Cardiac septum (tissue), 1 donor: Measurements from ENCODE around the gene SH2D2A. TPM values are rescaled to one million over a fixed set of nuclear protein-coding genes. Genes with fewer than 3 reads are reported as not detected.
A peak's percentile ranks its signal among the peaks of the same experiment; 100 is the strongest.

ENCODE experiments used
- DNase-seq: peaks from one replicate; pipeline ENCODE4 v3.0.0-alpha.2; 2020; ENCODE audit warnings: low spot score
- intact Hi-C: fragments of 100-400 bp; cut with DNase I; formaldehyde crosslinking; loops from one replicate; pipeline ENCODE4 v1.14.0; 2022
- long read RNA-seq: library from polyadenylated mRNA; unstranded; transcript quantifications from one replicate; pipeline ENCODE4 v2.0.0, GENCODE V29; 2021
- total RNA-seq: library from RNA; stranded (reverse); fragmentation: NEBNext Ultra II Directional; extraction: Animal tissue kit (Norgen Biotek cat#: 25700); gene quantifications from one replicate; pipeline ENCODE4 v1.2.1, GENCODE V29; 2021
- donor health status: DM: no; HTN: no; CAD: no.

Gene SH2D2A
- 1.4 TPM for total RNA-seq
- long read RNA-seq, partial matches to known transcripts, result 1 of 1 reads
- long read RNA-seq, other reads (novel, unspliced or antisense), result 0 of 1 reads

- intact Hi-C loops, result no loop called here
Measured at GRCh38 chr1:156816561-156817328, at the start of gene SH2D2A. Gene SH2D2A, minus strand, starts transcription at chr1:156816848. Its CDS starts 140 bp downstream, at chr1:156816708.

GRCh38 chr1:156865865-156866248, 49.2 kb upstream of the SH2D2A start:
- intact Hi-C loops, result no loop called here
- DNase-seq, result no peak

More at GRCh38 chr1:156816561-156817328, at the start of gene SH2D2A:
- DNase-seq, result peak; percentile 80

GRCh38 chr1:156865258-156865657, 48.6 kb upstream of the SH2D2A start:
- DNase-seq, result no peak
- intact Hi-C loops, result no loop called here

- DNase-seq, result no peak
- intact Hi-C loops, result no loop called here
Measured at GRCh38 chr1:156864796-156865195, 48.1 kb upstream of the SH2D2A start.

GRCh38 chr1:156863631-156864030, 47.0 kb upstream of the SH2D2A start:
- intact Hi-C loops, result no loop called here
- DNase-seq, result no peak

GRCh38 chr1:156862997-156863599, 46.5 kb upstream of the SH2D2A start:
- intact Hi-C loops, result no loop called here
- DNase-seq, result no peak

DNA sequence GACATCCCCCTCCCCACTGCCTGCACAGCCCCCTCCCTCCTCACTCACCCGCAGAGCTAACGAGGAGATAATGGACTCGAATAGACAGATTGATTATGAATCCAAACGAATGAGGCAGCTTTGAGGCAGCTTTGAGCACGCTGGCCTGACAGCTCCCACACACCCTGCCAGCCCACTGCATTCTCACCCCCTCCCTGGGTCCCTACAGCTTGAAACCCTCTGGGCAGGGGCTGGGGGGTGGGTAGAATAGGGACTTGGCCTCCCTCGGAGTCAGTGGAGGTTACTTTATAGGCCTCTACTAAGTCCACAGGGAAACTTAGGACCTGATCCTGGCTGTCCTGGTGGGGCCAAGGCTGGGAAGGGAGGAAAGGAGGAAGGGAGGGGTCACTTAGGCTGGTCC, 45.9 kb upstream of the SH2D2A start:
- DNase-seq, result no peak
- intact Hi-C loops, result no loop called here

DNA sequence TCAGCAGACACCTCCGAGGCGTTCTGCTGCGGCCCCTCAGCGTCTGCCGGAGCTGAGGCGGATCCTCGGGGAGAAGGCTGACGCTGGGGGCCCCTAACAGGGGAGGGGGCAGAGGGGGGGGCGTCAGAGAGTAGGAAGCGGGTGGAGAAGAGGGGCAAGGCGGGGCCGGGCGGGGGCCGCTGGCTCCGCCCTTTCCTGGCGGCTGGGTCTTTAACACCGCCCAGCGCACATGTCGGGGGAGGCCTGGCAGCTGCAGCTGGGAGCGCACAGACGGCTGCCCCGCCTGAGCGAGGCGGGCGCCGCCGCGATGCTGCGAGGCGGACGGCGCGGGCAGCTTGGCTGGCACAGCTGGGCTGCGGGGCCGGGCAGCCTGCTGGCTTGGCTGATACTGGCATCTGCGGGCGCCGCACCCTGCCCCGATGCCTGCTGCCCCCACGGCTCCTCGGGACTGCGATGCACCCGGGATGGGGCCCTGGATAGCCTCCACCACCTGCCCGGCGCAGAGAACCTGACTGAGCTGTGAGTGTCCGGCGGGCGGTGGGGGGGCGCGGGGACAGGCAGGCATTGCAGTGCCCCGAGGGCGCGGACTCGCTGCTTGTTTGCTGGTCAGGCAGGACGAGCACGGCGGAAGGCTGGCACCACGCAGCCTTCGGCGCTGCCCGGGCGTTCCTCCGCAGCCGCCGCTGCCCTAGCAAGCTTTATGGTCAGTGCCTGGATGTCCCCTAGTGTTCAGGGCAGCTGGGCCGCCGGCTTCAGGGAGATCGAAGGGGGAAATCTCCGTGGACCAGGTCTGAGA, 44.2 kb upstream of the SH2D2A start, which contains the start of gene NTRK1:
NTRK1 (plus strand) TSS at position 238 of the 796 bp plus-strand sequence; CDS start at position 308, 70 bp downstream.
- intact Hi-C loops, result loop anchor here (1.0 to 2.0 kb wide), 2 partner anchors 22 to 60 kb away; no protein-coding TSS in a partner anchor
- DNase-seq, result no peak

GRCh38 chr1:156860113-156860627, 43.5 kb upstream of the SH2D2A start:
- no peak for DNase-seq

DNA sequence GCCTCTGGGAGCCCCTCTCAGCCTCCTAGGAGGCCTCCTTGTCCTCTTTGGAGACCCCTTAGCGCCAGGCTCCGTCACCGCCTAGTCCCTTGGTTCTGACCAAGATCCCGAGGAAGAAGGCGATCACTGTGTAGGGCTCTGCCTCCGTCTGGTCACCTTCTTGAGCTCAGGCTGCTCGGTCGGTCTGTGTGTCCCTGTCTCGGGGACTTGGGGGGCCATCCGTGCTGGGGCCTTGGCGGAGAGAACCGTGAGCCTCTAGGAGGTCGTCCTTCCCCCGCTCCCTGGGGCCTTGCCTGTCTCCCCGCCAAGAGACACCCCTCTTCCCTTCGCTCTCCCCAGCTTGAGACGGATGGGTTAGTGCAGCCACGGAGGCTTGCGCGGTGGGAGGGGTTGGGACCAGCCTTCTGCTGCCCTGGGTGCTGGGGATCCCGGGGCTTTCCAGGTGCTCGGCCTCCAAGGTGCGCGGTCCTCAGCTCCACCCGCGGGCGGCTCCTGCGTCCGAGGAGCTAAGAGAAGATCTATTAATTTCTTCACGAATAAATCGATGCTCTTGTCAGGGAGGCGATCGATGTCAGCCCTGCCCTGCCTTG, 43.0 kb upstream of the SH2D2A start:
- intact Hi-C loops, result loop anchor here (1.0 to 10.0 kb wide), 5 partner anchors 20 to 165 kb away; partner anchors contain the start of genes ISG20L2 and METTL25B
- DNase-seq, result no peak

More at GRCh38 chr1:156860113-156860627, 43.5 kb upstream of the SH2D2A start:
- intact Hi-C loops, result loop anchor here (1.0 to 2.0 kb wide), 2 partner anchors 21 to 59 kb away; no protein-coding TSS in a partner anchor

DNA sequence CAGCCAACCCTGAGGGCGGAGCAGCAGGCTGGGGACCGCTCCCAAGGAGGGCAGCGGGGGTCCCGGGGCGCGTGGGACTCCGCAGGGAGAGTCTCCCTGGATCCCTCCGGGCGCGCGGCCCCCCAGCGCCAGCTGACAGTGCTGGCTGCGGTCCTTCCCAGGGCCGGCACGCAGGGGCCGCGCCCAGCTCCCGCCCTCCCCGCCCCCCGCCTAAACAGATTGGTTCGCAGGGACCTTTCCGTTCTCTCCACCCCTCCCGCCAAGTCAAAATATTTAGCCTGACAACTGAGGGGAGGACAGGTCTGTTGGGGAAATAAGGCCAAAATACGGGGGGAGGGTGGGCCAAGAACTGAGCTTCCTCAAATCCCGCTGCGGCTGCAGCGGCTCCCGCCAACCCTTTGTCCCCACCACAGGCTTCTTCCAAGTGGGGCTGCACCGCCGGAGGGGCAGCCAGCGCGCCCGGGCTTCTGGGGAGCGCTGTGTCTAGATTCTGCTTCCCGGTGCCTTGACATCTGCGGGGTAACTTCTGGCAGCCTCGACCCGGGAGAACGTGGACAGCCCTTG, 42.4 kb upstream of the SH2D2A start, which contains the start of gene INSRR:
INSRR (minus strand) TSS at position 159 of the 564 bp plus-strand sequence. CDS start 496 bp downstream, outside the sequence.
- no peak for DNase-seq
- intact Hi-C loops, result loop anchor here (2.0 to 10.0 kb wide), 3 partner anchors 30 to 164 kb away; partner anchors contain the start of genes ISG20L2 and METTL25B

GRCh38 chr1:156858555-156858956, 41.9 kb upstream of the SH2D2A start:
- no peak for DNase-seq
- intact Hi-C loops, result loop anchor here (2.0 to 10.0 kb wide), 3 partner anchors 30 to 164 kb away; partner anchors contain the start of genes ISG20L2 and METTL25B

- intact Hi-C loops, result loop anchor here (5.0 to 10.0 kb wide), 2 partner anchors 130 to 163 kb away; partner anchors contain the start of genes ISG20L2 and METTL25B
- no peak for DNase-seq
Measured at GRCh38 chr1:156857532-156857931, 40.9 kb upstream of the SH2D2A start.

- intact Hi-C loops, result loop anchor here (5.0 to 10.0 kb wide), 2 partner anchors 129 to 162 kb away; partner anchors contain the start of genes ISG20L2 and METTL25B
- DNase-seq, result no peak
Measured at GRCh38 chr1:156856282-156856785, 39.7 kb upstream of the SH2D2A start.

- intact Hi-C loops, result loop anchor here (5.0 to 10.0 kb wide), 2 partner anchors 127 to 160 kb away; partner anchors contain the start of genes ISG20L2 and METTL25B
Measured at GRCh38 chr1:156854634-156855033, 38.0 kb upstream of the SH2D2A start.

GRCh38 chr1:156853761-156854160, 37.1 kb upstream of the SH2D2A start:
- intact Hi-C loops, result loop anchor here (10.0 kb wide), 1 partner anchor 159 kb away; no protein-coding TSS in a partner anchor
- no peak for DNase-seq

More at GRCh38 chr1:156854634-156855033, 38.0 kb upstream of the SH2D2A start:
- DNase-seq, result no peak

DNA sequence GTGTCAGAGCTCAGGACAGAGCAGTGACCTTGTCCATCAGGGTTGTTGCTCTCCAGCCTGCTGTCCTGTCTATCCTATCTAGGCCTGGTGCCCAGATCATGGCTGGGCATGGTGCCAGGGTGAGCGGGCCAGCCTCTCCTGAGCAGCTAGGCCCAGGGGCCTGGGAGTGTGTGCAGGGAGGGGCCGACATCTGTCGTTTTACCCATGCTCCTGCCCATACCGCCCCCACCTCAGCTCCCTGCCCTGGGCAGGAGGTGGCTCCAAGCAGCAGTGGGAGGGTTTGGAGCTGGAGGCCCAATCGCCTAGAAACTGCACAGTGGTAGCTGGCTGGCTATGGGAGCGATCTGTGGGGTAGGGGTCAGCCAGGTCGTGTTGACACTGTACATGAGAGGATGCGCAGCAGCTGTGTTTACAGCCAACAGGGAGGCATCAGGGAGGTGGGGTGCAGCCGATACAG, 35.8 kb upstream of the SH2D2A start:
- intact Hi-C loops, result loop anchor here (10.0 kb wide), 1 partner anchor 158 kb away; no protein-coding TSS in a partner anchor
- DNase-seq, result peak; percentile 93
